Measurements from ENCODE around the gene C1orf167. TPM values are rescaled to one million over a fixed set of nuclear protein-coding genes. Genes with fewer than 3 reads are reported as not detected.

The C1orf167 gene
- polyA plus RNA-seq, 1 of the 3 experiments (the other 2 are of a cell fraction), result 0.10 TPM

- no peaks in the 10 kb centered on the region for H3K9me3 ChIP-seq
- H4K20me1 ChIP-seq (ENCODE audit: insufficient read depth), result no peaks in the 10 kb centered on the region
- H3K4me1 ChIP-seq (ENCODE audit: control insufficient read depth in 1 of 2, insufficient read depth in 2 of 2, low read depth in 1 of 2, low read length in 1 of 2), result no peaks in the 10 kb centered on the region; a peak in 1 of 4 replicates
- 92% methylated on average over 11 of the region's 15 CpGs for WGBS (ENCODE audit: low lambda C conversion rate)
- ChIA-PET POLR2A (no interaction called here), CTCF (interaction anchor here (1.1 kb wide), 1 partner anchor 36 kb away, joined by 3 read pairs; no protein-coding TSS in a partner anchor)
- peaks cover 4 to 10% of the 10 kb centered on the region in 2 experiments for H3K36me3 ChIP-seq (replicated peaks in 1 of 2; ENCODE audit: control insufficient read depth in 1 of 2, insufficient read depth in 2 of 2, low read length in 1 of 2)
- no peak overlapping the region for H3K4me2 ChIP-seq
- no peak overlapping the region for H3K4me3 ChIP-seq (ENCODE audit: low read depth in 2 of 2, low read length in 1 of 2)
- no peaks in the 10 kb centered on the region for H3K9me2 ChIP-seq
- TF ChIP-seq RCOR1 (IDR thresholded peaks at IDR 0.05; ENCODE audit: low read length), result no peak
- no peak for TF ChIP-seq FOXM1 (IDR thresholded peaks at IDR 0.05; ENCODE audit: low read depth)
- no peak for TF ChIP-seq FOSL2 (IDR thresholded peaks at IDR 0.05; ENCODE audit: borderline replicate concordance, low read depth)
- H3F3A ChIP-seq (replicated peaks; ENCODE audit: insufficient read depth), result no peaks in the 10 kb centered on the region
- H3K9ac ChIP-seq, result no peak overlapping the region
- no peaks in the 10 kb centered on the region for H3K27me3 ChIP-seq (ENCODE audit: insufficient read depth)
- DNase-seq, result no peak
- H3K27ac ChIP-seq (ENCODE audit: low read depth in 2 of 2, low read length in 1 of 2), result no peak overlapping the region
- H3K79me2 ChIP-seq (ENCODE audit: insufficient read depth), result no peaks in the 10 kb centered on the region
- H2AFZ ChIP-seq (ENCODE audit: low read depth), result no peak overlapping the region
These were observed 12.0 kb upstream of the C1orf167 start for GRCh38 chr1:11749996-11750395.

GRCh38 chr1:11751087-11751486 is 10.9 kb upstream of the C1orf167 start:
- Histone ChIP-seq H3K79me2 (ENCODE audit: insufficient read depth) (no peaks in the 10 kb centered on the region), H4K20me1 (ENCODE audit: insufficient read depth) (no peaks in the 10 kb centered on the region), H3K36me3 (replicated peaks in 1 of 2; ENCODE audit: control insufficient read depth in 1 of 2, insufficient read depth in 2 of 2, low read length in 1 of 2) (peaks cover 4 to 10% of the 10 kb centered on the region in 2 experiments), H3K4me1 (ENCODE audit: control insufficient read depth in 1 of 2, insufficient read depth in 2 of 2, low read depth in 1 of 2, low read length in 1 of 2) (no peaks in the 10 kb centered on the region; a peak in 1 of 4 replicates), H3F3A (replicated peaks; ENCODE audit: insufficient read depth) (no peaks in the 10 kb centered on the region), H3K27me3 (ENCODE audit: insufficient read depth) (no peaks in the 10 kb centered on the region), H3K9me2 (no peaks in the 10 kb centered on the region), H3K4me2 (no peak overlapping the region), H3K9ac (no peak overlapping the region), H3K27ac (ENCODE audit: low read depth in 2 of 2, low read length in 1 of 2) (no peak overlapping the region), H3K9me3 (no peaks in the 10 kb centered on the region), H2AFZ (ENCODE audit: low read depth) (no peak overlapping the region), H3K4me3 (ENCODE audit: low read depth in 2 of 2, low read length in 1 of 2) (no peak overlapping the region)
- ChIA-PET POLR2A (no interaction called here), CTCF (no interaction called here)
- 100% methylated on average over 3 of the region's 9 CpGs for WGBS (ENCODE audit: low lambda C conversion rate)
- no peak for DNase-seq
- TF ChIP-seq SMC3 (IDR thresholded peaks at IDR 0.05; ENCODE audit: low read depth, low read length) (no peak), ZBTB33 (IDR thresholded peaks at IDR 0.05; ENCODE audit: borderline replicate concordance, low read depth) (no peak), FOSL2 (IDR thresholded peaks at IDR 0.05; ENCODE audit: borderline replicate concordance, low read depth) (no peak), SIN3A (IDR thresholded peaks at IDR 0.05; ENCODE audit: borderline replicate concordance, low read depth, low read length) (no peak), JUND (IDR thresholded peaks at IDR 0.05) (no peak), EP300 (IDR thresholded peaks at IDR 0.05; ENCODE audit: borderline replicate concordance in 1 of 2, low read depth in 1 of 2, low read length in 1 of 2) (no peak), GATA2 (CRISPR knock-in tag; IDR thresholded peaks at IDR 0.05) (no peak), PBX3 (IDR thresholded peaks at IDR 0.05) (no peak), GABPA (IDR thresholded peaks at IDR 0.05; ENCODE audit: low read depth) (no peak), RXRA (IDR thresholded peaks at IDR 0.05; ENCODE audit: borderline replicate concordance, low read depth) (no peak), YY1 (IDR thresholded peaks at IDR 0.05; ENCODE audit: low read depth) (no peak), IRF3 (IDR thresholded peaks at IDR 0.05; ENCODE audit: low read depth, low read length) (no peak), MAX (IDR thresholded peaks at IDR 0.05; ENCODE audit: low read depth) (no peak), MXI1 (IDR thresholded peaks at IDR 0.05; ENCODE audit: low read depth, low read length) (no peak), REST (IDR thresholded peaks at IDR 0.05; ENCODE audit: low read depth, low read length) (no peak), CTCF (IDR thresholded peaks at IDR 0.05) (no peak)

Measured in SK-N-SH (cell line).